Activated T-cell treated with anti-CD3 and anti-CD28 coated beads for 4 hours (primary cell): ENCODE results near the gene CSRP1.
"Not testable (repeated sequence)": the region's sequence is repeated elsewhere in the genome, so short reads cannot be mapped to it uniquely, and the experiment has no call there.

ENCODE experiments used
- DNase-seq: peaks from one replicate; pipeline ENCODE4 v3.0.0-alpha.2; 2020

The CSRP1 gene

DNA sequence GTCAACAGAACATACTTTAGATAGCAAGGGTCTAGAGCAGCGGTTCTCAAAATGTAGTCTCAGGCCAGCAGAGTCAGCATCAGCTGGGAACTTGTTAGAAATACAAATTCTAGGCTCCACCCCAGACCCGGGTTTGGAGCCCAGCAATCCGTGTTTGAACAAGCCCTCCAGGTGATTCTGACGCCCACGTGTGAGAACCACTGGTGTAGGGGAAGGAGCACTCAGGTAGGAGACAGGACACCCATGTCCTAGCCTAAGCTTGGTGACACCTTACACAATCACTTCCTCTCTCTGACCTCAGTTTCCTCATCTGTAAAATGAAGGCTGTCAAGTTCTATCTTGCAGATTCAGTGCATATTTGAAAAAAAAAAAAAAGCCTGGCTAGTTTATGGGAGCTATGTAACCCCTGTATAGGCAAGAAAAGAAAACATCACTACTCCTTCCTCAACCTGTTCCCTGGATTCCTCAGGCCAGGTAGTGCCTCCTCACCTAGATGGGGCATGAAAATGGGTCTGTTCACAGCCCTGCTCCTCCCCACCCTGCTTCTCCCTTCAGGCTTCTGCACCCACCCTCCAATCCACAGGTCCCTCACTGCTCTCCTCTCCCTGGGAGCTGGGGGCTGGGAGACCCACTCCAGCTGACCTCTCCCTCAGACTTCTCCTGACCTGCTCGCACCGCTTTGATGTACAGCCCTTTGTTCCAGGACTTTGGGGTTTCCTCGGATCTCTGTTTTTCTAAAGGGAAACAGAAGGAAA lies 30.8 kb downstream of the CSRP1 start:
- DNase-seq = no peak

DNA sequence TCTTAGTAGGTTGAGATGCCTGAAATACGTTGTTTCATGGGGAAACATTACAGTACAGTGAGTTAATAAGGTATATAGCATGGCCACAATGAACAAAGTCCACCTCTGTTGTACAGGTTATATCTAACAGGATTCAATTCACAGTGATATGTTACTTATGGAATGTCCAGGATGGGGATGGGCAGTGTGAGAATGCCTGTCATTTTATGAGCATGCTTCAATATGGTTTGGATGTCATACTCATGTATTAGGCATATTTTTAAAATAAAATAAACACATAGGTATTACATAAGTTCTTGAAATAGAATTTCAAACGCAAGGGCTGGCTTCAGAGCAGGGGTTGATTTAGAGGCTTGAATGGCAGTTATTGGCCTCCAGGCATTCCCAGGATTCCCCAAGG lies 31.8 kb downstream of the CSRP1 start:
- no peak for DNase-seq

DNA sequence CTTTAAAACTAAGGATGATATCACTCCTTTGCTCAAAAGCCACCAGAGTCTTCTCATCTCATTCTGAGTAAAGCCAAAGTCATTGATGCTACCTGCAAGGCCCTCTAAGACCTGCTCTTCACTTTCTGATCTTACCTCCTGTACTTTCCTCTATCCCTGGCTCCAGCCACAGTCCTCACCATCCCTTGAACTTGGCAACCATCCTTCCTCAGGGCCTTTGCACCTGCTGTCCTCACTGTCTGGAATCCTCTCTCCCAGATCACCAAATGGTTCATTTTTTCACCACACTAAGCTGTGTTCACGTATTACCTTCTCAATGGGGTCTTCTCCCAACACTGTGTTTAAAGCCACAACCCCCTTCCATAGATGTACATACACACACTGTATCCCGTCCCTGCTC lies 33.6 kb downstream of the CSRP1 start:
- no peak for DNase-seq

DNA sequence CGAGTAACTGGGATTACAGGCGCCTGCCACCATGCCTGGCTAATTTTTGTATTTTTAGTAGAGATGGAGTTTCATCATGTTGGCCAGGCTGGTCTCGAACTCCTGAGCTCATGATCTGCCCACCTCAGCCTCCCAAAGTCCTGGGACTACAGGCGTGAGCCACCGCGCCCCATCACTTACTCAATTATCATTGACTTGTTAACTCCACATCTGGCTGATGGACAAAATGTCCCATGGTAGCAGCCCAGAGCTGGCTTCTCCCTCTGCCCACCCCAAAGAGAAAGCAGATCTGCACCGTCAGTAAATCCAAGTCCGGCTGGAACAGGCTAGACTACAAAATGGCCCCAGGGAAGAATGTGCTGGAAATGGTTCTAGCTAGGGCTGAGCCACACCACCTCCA lies 34.6 kb downstream of the CSRP1 start:
- DNase-seq = not testable (repeated sequence)

DNA sequence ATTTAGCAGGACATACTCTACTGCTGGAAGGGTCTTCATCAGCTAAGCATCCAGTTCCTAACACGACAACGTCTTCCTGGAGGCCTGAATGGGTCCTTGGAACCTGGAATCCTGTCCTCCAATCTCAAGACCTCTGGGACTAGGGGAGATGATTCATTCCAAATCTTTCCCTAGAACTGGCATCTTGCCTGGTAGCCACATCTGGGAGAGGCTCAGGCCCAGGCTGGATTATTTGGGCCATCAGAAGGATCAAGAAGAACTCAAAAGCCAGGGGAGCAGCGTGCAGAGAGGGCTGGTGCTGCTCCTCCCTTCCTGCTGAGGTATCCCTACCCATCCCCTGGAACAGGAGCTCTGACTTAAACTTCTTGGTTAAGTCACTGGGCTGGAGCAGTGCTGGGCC lies 35.2 kb downstream of the CSRP1 start:
- DNase-seq = no peak

DNA sequence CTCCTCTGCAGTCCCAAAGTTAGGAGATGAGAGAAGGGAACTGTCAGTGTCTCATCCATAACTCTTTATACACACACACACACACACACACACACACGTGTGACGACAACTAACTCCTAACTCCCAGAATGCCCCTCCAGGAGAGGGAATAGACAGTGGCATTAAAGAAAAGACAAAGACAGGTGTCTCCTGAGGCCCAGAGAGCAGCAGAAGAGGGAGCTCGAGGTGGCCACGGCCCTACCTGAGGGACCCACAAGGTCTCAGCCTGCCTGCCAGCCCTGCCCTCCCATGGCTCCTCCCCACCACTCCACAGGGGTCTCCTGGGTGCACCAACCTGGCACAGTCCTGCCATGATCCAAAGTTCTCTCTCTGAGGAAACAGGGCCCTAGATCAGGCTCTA lies 36.3 kb downstream of the CSRP1 start:
- DNase-seq = no peak

DNA sequence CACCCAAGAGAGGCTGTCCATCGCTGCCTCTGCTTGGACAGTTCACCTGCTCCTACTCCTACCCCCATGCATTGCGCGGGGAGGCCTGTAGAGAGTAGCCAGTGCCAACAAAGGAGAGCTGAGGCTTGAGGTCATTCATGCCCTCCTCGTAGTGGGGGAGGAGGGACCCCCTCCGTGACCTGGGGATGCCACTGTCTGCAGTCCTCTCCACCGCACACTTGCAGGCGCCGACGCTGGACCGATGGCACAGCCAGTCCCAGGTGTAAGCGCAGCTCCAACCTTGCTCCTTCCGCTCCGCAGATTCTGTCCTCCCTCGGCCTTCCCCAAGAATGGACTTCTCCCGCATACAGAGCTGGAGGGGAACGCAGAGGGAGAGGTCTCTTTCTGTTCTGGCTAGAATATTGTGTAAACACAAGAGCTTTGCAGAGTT lies 37.3 kb downstream of the CSRP1 start:
- no peak for DNase-seq

DNA sequence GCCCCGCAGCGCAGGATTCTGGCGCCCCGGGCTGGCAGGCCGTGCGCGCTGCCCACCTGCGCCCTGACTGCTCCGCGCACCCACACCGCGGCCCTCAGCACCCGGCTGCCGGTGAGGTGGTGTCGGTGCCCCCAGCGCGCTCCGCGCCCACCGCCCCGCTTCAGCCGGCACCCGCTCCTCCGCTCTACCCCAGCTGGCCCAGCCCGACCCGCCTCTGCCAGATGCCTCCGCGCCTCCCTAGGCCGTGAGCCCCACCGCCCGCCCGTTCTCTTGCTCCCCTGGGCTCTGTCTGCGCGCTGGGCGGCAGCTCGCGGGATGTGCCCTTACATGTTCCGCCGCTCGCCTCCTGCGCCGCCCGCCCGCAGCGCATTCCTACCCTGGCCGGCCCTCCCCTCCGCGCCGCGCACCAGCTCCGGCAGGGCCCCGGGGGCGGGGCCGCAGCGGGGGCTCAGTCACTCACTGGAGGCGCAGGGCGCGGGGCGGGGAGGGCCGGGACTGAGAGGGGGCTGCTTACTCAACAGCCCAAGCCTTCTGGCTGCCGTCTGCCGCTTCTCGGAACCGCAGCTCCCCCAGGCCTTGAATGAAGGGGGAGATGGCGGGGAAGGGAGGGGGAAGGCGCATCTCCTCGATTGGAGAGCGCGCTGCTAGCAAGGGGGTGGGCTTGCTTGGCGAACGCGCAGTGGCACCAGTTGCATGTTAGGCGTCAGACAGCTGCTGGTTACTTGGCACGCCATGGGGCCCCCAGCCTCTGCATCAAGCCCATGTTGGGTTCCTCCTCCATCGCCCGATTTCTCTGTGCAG lies 37.9 kb downstream of the CSRP1 start, which contains the start of gene PHLDA3:
PHLDA3 (minus strand) TSS at position 345 of the 801 bp plus-strand sequence. CDS start 402 bp downstream, outside the sequence.
- no peak for DNase-seq

DNA sequence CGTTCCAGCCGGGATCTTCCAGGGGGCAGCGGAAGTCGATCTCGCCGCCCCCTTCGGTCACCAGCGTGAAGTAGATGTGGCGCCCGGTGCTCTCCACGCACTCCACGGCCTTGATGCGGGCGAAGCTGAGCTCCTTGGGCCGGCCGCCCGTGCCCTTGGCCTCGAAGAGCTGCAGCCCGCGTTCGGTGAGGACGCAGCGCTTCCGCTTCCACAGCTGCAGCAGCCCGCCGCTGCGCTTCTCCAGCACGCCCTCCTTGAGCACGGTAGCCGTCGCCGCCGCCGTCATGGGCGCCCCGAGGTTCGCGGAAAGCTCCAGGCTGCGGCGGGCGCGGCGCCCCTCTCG lies 38.5 kb downstream of the CSRP1 start:
- DNase-seq = no peak

DNA sequence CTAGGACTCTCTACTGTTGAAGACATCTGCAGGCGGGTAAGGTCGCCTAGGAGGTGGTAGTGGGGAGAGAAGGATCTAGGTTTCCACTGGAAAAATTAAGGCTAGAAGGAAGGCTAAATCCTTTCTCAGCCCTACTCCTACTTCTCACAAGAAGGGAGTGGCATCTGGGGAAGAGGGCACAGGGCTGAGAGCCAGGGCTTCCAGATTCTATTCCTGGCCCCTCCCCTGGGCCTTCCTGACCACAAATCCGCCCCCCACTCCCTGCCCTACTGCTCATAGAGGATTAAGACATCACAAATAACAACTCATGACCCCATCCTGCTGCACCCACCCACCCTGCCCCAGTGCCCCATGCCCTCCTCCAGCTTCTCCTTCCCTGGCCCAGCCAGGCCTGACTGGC lies 40.4 kb downstream of the CSRP1 start:
- no peak for DNase-seq

DNA sequence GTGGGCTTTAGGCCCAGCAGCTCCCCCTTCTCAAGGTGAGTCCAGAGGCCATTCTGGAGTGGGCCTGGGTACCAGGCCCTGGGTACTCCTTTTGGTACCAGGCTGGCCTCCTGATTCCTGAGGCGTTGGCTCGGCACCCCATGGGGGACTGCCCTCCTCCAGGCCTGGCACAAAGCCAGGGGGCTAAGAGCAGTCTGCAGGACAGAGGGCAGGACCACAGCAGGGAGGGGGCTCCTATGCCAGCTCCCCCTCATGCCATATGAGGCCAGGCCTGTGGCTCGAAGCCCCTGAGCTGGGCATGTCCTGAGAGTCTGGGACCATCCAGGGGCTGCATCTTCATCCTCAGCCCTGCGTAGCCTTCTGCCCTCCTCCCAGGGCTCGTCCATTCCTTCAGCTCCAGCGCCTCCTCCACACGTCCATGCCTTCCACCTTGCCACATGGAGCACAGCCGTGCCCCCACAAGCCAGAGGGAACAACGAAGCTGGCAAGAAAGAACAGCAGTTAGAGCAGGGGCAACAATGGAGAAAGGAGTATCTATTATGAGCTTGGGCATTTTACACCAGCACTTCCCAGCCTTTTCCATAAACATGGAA lies 41.1 kb downstream of the CSRP1 start:
- no peak for DNase-seq

DNA sequence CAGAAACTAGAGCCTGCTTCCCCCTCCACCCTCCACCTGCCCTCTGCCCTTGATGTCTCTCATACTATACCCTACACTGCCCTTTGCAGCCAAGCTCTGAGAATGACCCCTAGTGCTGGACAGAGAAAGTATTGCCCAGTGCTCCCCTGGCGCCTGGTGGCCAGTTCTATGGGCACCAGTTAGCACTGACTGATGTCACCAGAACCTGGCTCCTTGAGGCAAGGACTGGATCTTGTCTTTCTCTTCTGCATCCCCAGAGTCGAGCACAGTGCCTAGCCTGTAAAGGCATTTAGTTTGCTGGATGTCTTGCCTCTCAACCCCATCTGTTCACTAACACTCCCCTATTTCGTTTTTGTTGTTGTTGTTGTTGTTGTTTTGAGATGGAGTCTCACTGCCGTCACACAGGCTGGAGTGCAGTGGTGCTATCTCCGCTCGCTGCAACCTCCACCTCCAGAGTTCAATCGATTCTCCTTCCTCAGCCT lies 43.8 kb downstream of the CSRP1 start:
- no peak for DNase-seq

DNA sequence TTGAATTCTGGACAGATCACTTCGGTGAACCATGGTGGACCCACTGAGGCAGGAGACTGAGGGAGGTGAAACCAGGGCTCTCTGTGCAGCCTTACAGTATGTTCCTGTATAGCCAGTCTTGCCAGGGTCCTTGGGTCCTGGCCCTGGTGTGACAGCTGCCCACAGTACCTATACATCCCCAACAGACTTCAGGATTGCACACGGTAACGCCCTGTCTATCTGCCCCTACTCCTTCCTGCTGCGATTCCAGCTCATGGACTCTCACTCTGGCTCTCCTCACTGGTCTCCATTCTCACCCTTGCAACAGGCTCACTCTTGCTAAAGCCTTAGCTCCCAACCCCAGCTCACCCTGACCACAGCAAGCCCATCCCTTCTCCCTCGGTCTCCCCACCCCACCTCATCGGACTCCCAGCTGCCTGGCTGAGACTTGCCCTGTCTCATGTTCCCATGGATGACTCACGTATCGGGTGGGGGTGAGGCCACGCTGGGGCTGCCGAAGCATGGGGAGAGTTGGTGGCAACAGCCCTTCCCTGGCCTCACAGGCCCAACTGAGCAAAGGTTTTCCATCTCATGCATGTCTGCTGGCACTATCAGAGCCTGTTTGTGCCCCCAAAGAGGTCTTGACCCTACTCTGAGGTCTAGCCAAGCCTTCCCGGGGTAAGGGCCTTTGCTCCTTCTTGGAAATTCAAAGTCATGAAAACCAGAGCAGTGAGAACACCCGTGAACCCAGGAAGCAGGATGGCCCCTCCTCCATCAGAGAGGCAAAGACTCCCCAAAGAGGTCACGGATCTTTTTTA lies 45.1 kb downstream of the CSRP1 start:
- DNase-seq = no peak

DNA sequence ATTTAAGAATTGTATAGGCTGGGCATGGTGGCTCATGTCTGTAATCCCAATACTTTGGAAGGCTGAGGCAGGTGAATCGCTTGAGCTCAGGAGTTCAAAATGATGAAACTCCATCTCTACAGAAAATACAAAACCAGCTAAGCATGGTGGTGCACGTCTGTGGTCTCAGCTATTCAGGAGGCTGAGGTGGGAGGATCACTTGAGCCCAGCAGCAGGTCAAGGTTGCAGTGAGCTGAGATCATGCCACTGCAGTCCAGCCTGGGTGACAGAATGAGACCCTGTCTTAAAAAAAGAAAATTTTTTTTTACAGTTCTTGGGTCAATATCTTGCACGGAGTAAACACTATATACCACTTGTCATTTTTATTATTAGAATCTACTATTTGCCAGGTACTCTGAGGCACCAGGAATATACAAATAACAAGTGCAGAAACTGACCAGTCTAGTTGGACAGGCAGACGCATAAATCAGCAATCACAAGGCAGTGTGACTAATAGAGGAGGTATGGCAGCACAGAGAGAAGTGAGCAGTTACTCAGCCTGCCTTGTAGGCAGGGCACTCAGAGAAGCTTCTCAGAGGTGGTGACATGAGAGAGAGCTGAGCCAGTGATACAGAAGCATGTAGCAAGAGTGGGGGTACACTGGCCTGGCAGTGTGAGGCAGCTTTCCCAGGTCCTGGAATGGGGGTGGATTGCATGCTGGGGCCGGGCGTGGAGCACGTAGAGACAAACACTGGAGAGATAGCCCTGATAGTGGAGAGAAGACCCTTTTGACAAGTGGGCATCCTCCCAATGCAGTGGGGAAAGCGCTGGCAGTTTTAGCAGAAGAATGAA lies 45.9 kb downstream of the CSRP1 start:
- no peak for DNase-seq

DNA sequence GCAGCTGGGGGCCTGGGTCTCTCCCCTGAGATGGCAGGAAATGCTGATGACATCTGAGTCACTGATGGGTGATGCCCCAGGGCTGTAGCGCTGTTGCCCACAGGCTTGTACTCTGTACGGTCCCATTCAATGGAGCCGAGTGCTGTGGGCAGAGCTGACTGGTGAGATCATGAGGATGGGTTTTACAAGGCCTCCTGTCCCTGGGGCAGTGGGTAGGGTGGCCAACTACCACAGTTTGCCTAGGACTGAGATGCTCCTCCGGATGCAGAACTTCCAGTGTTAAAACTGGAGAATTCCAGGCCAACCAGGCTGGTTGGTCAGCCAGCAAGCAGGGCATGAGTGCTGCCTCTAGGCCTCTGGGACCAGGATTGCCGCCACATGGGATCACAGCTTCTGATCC lies 47.1 kb downstream of the CSRP1 start:
- no peak for DNase-seq

DNA sequence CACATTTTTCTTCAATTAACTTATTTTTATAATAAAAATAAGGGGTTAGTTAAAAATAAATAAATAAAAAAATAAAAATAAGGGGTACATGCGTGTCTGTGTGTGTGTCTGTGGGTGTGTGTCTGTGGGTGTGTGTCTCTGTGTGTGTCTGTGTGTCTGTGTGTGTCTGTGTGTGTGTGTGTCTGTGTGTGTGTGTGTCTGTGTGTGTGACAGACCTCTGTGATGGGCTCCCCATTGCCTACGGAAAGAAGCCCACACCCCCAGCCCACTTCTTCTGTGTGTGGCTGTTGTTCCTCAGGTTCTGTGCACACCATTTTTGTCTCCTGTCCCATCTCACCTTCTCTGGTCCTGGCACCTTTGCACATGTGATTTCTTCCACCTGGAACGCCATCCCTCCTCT lies 47.9 kb downstream of the CSRP1 start:
- DNase-seq = no peak

DNA sequence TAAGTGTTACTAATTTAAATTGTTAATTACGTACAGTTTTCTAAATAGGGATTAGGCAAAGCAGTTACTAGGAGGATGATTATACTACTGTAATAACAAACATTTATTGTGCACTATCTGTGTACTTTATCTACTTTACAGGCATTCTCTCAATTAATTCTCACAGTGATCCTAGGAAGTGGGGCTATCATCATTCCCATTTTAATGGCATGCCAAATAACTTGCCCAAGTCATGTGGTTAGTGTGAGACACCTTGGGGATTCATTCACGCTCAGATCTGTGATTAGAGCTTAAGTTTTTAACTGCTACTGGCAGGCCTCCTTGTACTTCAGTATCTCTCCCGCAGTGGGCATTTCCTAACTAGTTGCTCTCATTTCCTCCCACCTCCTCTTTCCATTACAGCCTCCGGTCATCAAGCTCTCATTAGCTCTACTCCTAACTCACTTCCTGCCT lies 49.4 kb downstream of the CSRP1 start:
- DNase-seq = no peak

DNA sequence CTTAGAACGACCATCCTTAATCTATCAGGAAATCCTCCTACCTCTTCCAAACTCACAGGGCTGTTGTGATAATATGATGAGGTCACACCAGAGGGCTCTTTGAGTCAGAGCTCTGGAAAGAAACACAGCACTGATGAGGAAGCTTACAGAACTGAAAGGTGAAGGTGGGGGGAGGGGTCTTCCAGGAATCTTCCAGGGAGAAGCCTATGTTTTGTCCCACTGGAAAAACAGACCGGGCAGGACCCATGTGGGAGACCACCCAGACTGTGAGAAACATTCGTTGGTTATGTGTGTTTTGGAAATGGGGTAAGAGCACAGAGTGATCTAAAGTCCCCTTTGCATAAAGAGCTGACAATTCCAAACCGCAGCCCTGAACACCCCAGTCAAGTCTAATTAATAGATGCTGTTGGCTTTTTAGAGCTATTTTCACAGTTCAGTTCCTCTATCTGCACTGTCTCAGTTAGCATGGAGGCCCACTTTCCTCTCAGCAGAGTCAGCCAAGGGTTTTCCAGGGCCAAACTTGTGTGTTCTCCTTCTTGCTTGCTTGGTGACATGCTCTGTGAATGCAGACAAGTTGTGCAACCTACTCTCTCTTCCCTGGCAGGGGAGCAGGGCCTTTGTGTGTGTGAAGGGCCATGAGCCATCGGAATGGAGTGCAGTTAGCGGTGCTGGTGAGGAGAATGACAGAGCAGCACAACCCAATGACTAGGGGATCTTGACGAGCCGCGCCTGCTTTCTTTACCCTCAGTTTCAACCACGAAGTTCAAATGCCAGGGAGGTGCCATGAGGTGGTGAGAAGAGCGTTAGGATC lies 50.2 kb downstream of the CSRP1 start:
- no peak for DNase-seq

DNA sequence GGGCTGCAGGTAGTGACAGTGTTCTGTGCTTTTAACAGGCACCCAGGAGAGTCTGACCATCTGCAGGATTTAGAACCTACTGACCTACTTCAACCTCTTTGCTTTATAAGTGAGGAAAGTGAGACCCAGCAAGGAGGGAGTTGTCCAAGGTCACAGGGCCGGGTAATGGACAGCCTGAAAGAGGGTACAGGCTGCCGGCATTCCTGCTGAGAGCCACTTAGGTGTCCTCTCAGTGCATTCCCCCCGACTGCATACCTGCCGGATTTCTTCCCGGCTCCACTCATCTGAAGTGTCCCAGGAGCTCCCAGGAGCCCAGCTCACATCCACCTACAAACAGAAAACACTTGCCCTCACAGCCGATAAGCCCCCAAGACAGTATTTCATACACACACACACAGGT lies 51.8 kb downstream of the CSRP1 start:
- DNase-seq = no peak

DNA sequence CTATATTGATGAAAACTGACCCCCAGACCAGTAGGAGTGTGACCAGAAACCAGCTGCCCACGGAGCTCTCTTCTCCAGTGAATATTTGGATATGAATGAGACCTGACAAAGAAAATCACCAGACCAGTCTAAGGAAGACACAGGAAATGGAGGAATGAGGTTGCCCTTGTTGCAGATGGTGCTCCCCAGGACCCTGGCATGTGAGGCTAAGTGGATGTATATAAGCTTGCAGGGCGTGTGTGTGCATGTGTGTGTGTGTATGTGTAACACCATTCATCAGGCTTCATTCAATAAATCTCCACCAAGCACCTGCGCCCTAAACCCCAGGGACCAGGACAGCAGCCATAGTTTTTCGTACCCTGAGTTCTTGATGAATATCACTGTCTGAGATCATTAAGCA lies 52.3 kb downstream of the CSRP1 start:
- DNase-seq = no peak

DNA sequence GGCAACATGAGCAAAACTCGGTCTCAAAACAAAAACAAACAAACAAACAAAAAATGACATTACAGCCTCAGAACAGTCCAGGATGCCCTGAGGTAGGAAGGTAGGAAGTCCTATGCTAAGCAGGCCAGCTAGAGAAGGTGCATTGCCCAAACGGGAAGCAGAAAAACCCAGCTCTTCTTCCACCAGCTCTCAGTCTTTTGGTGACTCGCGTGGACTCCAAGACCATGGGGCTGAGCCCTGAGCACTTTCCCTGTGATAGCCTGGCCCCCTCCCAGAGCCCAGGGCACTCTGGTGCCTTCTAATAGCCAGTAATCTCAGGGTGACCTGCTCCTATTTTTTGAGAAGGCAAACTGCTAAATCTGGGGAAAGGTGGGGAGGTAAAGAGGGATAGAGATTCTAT lies 54.1 kb downstream of the CSRP1 start:
- no peak for DNase-seq
